ENCODE data around the gene IQSEC3.

The IQSEC3 gene

GRCh38 chr12:167959-168600, 101.5 kb downstream of the IQSEC3 start:
- no peak overlapping the region for H3K27ac ChIP-seq (ENCODE audit: insufficient read depth in 1 of 2, low read depth in 1 of 2, low read length in 2 of 2, poor library complexity in 1 of 2, severe bottlenecking in 2 of 2)
- peaks cover 0 to 84% (median 45%) of the 10 kb centered on the region in 4 experiments for H3K4me1 ChIP-seq (ENCODE audit: control extremely low read depth in 1 of 4, control insufficient read depth in 4 of 4, insufficient read depth in 4 of 4, low read length in 3 of 4)
- H3K36me3 ChIP-seq (ENCODE audit: control insufficient read depth in 4 of 4, insufficient read depth in 4 of 4, low read length in 3 of 4) = peaks cover 0 to 12% (median 0%) of the 10 kb centered on the region in 4 experiments
- ChIA-PET POLR2A (no interaction called here), CTCF (interaction anchor here (0.6 to 7.4 kb wide), 7 partner anchors 10 to 40 kb away, joined by 3 to 94 read pairs (median 6); no protein-coding TSS in a partner anchor)
- DNase-seq = no peak
- WGBS (ENCODE audit: insufficient coverage) = 89% methylated on average over 11 of the region's 12 CpGs
- peak overlapping the region in 2 of 7 experiments; percentile 20 to 58 for H3K4me3 ChIP-seq (ENCODE audit: control insufficient read depth in 1 of 7, extremely low read depth in 1 of 7, insufficient read depth in 4 of 7, low read depth in 2 of 7, low read length in 6 of 7)
- H3K27me3 ChIP-seq (replicated peaks in 2 of 5; ENCODE audit: control insufficient read depth in 4 of 5, insufficient read depth in 5 of 5, low read length in 4 of 5) = no peaks in the 10 kb centered on the region
- H3K9me3 ChIP-seq (ENCODE audit: control extremely low read depth in 1 of 5, control insufficient read depth in 4 of 5, insufficient read depth in 2 of 5, low read depth in 1 of 5, low read length in 4 of 5) = no peaks in the 10 kb centered on the region

GRCh38 chr12:168763-169525, 102.4 kb downstream of the IQSEC3 start:
- Histone ChIP-seq H3K4me3 (ENCODE audit: control insufficient read depth in 1 of 7, extremely low read depth in 1 of 7, insufficient read depth in 4 of 7, low read depth in 2 of 7, low read length in 6 of 7) (peak overlapping the region in 6 of 7 experiments; percentile 5 to 58 (median 29)), H3K36me3 (ENCODE audit: control insufficient read depth in 4 of 4, insufficient read depth in 4 of 4, low read length in 3 of 4) (peaks cover 0 to 12% (median 0%) of the 10 kb centered on the region in 4 experiments), H3K9me3 (ENCODE audit: control extremely low read depth in 1 of 5, control insufficient read depth in 4 of 5, insufficient read depth in 2 of 5, low read depth in 1 of 5, low read length in 4 of 5) (no peaks in the 10 kb centered on the region), H3K4me1 (ENCODE audit: control extremely low read depth in 1 of 4, control insufficient read depth in 4 of 4, insufficient read depth in 4 of 4, low read length in 3 of 4) (peaks cover 0 to 89% (median 54%) of the 10 kb centered on the region in 4 experiments), H3K27me3 (replicated peaks in 2 of 5; ENCODE audit: control insufficient read depth in 4 of 5, insufficient read depth in 5 of 5, low read length in 4 of 5) (no peaks in the 10 kb centered on the region), H3K27ac (ENCODE audit: insufficient read depth in 1 of 2, low read depth in 1 of 2, low read length in 2 of 2, poor library complexity in 1 of 2, severe bottlenecking in 2 of 2) (no peak overlapping the region)
- ChIA-PET POLR2A (no interaction called here), CTCF (interaction anchor here (1.1 to 7.4 kb wide), 4 partner anchors 11 to 19 kb away, joined by 4 to 94 read pairs (median 18); no protein-coding TSS in a partner anchor)
- peak in 2 of 3 donors; percentile 47 to 62 for DNase-seq
- WGBS (ENCODE audit: insufficient coverage) = 24% methylated on average over 18 of the region's 22 CpGs

GRCh38 chr12:169528-170370, 103.2 kb downstream of the IQSEC3 start:
- H3K36me3 ChIP-seq (ENCODE audit: control insufficient read depth in 4 of 4, insufficient read depth in 4 of 4, low read length in 3 of 4) = peaks cover 0 to 12% (median 0%) of the 10 kb centered on the region in 4 experiments
- peak overlapping the region in 1 of 7 experiments; percentile 57 for H3K4me3 ChIP-seq (ENCODE audit: control insufficient read depth in 1 of 7, extremely low read depth in 1 of 7, insufficient read depth in 4 of 7, low read depth in 2 of 7, low read length in 6 of 7)
- no peak overlapping the region for H3K27ac ChIP-seq (ENCODE audit: insufficient read depth in 1 of 2, low read depth in 1 of 2, low read length in 2 of 2, poor library complexity in 1 of 2, severe bottlenecking in 2 of 2)
- peaks cover 0 to 85% (median 54%) of the 10 kb centered on the region in 4 experiments for H3K4me1 ChIP-seq (ENCODE audit: control extremely low read depth in 1 of 4, control insufficient read depth in 4 of 4, insufficient read depth in 4 of 4, low read length in 3 of 4)
- ChIA-PET CTCF (interaction anchor here (0.7 to 7.4 kb wide), 7 partner anchors 10 to 29 kb away, joined by 3 to 94 read pairs (median 4); no protein-coding TSS in a partner anchor), POLR2A (no interaction called here)
- 84% methylated on average over 16 of the region's 17 CpGs for WGBS (ENCODE audit: insufficient coverage)
- peak in 2 of 3 donors; percentile 37 to 42 for DNase-seq
- H3K27me3 ChIP-seq (replicated peaks in 2 of 5; ENCODE audit: control insufficient read depth in 4 of 5, insufficient read depth in 5 of 5, low read length in 4 of 5) = no peaks in the 10 kb centered on the region
- H3K9me3 ChIP-seq (ENCODE audit: control extremely low read depth in 1 of 5, control insufficient read depth in 4 of 5, insufficient read depth in 2 of 5, low read depth in 1 of 5, low read length in 4 of 5) = no peaks in the 10 kb centered on the region

GRCh38 chr12:170371-171225, 104.0 kb downstream of the IQSEC3 start:
- ChIA-PET POLR2A (interaction anchor here (1.9 kb wide), 1 partner anchor 10 kb away, joined by 8 read pairs; no protein-coding TSS in a partner anchor), CTCF (interaction anchor here (0.7 to 7.4 kb wide), 8 partner anchors 9 to 50 kb away, joined by 3 to 94 read pairs (median 4); no protein-coding TSS in a partner anchor)
- peaks cover 0 to 81% (median 54%) of the 10 kb centered on the region in 4 experiments for H3K4me1 ChIP-seq (ENCODE audit: control extremely low read depth in 1 of 4, control insufficient read depth in 4 of 4, insufficient read depth in 4 of 4, low read length in 3 of 4)
- 76% methylated on average over 22 of the region's 29 CpGs for WGBS (ENCODE audit: insufficient coverage)
- no peaks in the 10 kb centered on the region for H3K27me3 ChIP-seq (replicated peaks in 2 of 5; ENCODE audit: control insufficient read depth in 4 of 5, insufficient read depth in 5 of 5, low read length in 4 of 5)
- H3K27ac ChIP-seq (ENCODE audit: insufficient read depth in 1 of 2, low read depth in 1 of 2, low read length in 2 of 2, poor library complexity in 1 of 2, severe bottlenecking in 2 of 2) = no peak overlapping the region
- DNase-seq = no peak
- no peaks in the 10 kb centered on the region for H3K9me3 ChIP-seq (ENCODE audit: control extremely low read depth in 1 of 5, control insufficient read depth in 4 of 5, insufficient read depth in 2 of 5, low read depth in 1 of 5, low read length in 4 of 5)
- H3K36me3 ChIP-seq (ENCODE audit: control insufficient read depth in 4 of 4, insufficient read depth in 4 of 4, low read length in 3 of 4) = peaks cover 0 to 5% (median 0%) of the 10 kb centered on the region in 4 experiments
- H3K4me3 ChIP-seq (ENCODE audit: control insufficient read depth in 1 of 7, extremely low read depth in 1 of 7, insufficient read depth in 4 of 7, low read depth in 2 of 7, low read length in 6 of 7) = no peak overlapping the region

- 100% methylated on average over 1 of the region's 10 CpGs for WGBS (ENCODE audit: insufficient coverage)
- H3K4me1 ChIP-seq (ENCODE audit: control extremely low read depth in 1 of 4, control insufficient read depth in 4 of 4, insufficient read depth in 4 of 4, low read length in 3 of 4) = peaks cover 0 to 81% (median 54%) of the 10 kb centered on the region in 4 experiments
- CTCF ChIA-PET = interaction anchor here (0.8 to 7.4 kb wide), 9 partner anchors 8 to 49 kb away, joined by 3 to 94 read pairs (median 4); no protein-coding TSS in a partner anchor
- POLR2A ChIA-PET = interaction anchor here (0.9 to 1.9 kb wide), 3 partner anchors 9 to 59 kb away, joined by 3 to 8 read pairs (median 3); no protein-coding TSS in a partner anchor
- H3K36me3 ChIP-seq (ENCODE audit: control insufficient read depth in 4 of 4, insufficient read depth in 4 of 4, low read length in 3 of 4) = no peaks in the 10 kb centered on the region
- H3K27ac ChIP-seq (ENCODE audit: insufficient read depth in 1 of 2, low read depth in 1 of 2, low read length in 2 of 2, poor library complexity in 1 of 2, severe bottlenecking in 2 of 2) = no peak overlapping the region
- no peak overlapping the region for H3K4me3 ChIP-seq (ENCODE audit: control insufficient read depth in 1 of 7, extremely low read depth in 1 of 7, insufficient read depth in 4 of 7, low read depth in 2 of 7, low read length in 6 of 7)
- no peaks in the 10 kb centered on the region for H3K27me3 ChIP-seq (replicated peaks in 2 of 5; ENCODE audit: control insufficient read depth in 4 of 5, insufficient read depth in 5 of 5, low read length in 4 of 5)
- H3K9me3 ChIP-seq (ENCODE audit: control extremely low read depth in 1 of 5, control insufficient read depth in 4 of 5, insufficient read depth in 2 of 5, low read depth in 1 of 5, low read length in 4 of 5) = no peaks in the 10 kb centered on the region
- no peak for DNase-seq
Measured at GRCh38 chr12:171276-171675, 104.7 kb downstream of the IQSEC3 start.

All from common myeloid progenitor, CD34-positive (primary cell).